IMR-90 (cell line): ENCODE measurements around the gene SLC7A7. TPM values are rescaled to one million over a fixed set of nuclear protein-coding genes. Genes with fewer than 3 reads are reported as not detected.
"Not testable (repeated sequence)": the region's sequence is repeated elsewhere in the genome, so short reads cannot be mapped to it uniquely, and the experiment has no call there.

Experiments used
- ATAC-seq: fragments of 200-7000 bp; cut with Tn5 transposase; 2 replicates; pipeline ENCODE4 v1.9.1; 2020; ENCODE audit warnings: low read depth, mild to moderate bottlenecking, moderate library complexity
- BruUV-seq: library from RNA; stranded (reverse); fragments of 400-500 nt; replicated peaks from 2 replicates; lab custom pipeline; 2021; lab: Mats Ljungman, UMichigan
- CTCF ChIA-PET: fragments of 300-600 bp; formaldehyde crosslinking; extraction: SDS; loops from one replicate; lab custom pipeline; 2021; ENCODE audit warnings: antibody characterized with exemption; lab: Yijun Ruan, JAX
- POLR2A ChIA-PET: fragments of 300-600 bp; sonication (Branson Sonifier 250); formaldehyde crosslinking; loops from one replicate; lab custom pipeline; 2022; ENCODE audit warnings: antibody characterized with exemption; ENCODE audit not compliant: unreplicated experiment; lab: Charles Lee
- DNase-seq: peaks from one replicate; pipeline ENCODE4 v3.0.0; 2013
- H2AFZ ChIP-seq: replicated peaks from 2 replicates; pipeline ENCODE3; 2013; ENCODE audit warnings: low read length, mild to moderate bottlenecking; ENCODE audit not compliant: poor library complexity
- H2AK5ac ChIP-seq: 2 replicates; pipeline ENCODE4 v1.6.1; 2013; ENCODE audit warnings: low read depth, low read length, inconsistent platforms
- H2AK9ac ChIP-seq: replicated peaks from 2 replicates; pipeline ENCODE3; 2013; ENCODE audit warnings: mild to moderate bottlenecking, low read depth, low read length, moderate library complexity; ENCODE audit not compliant: poor library complexity
- H2BK120ac ChIP-seq: 2 replicates; pipeline ENCODE4 v1.6.1; 2013; ENCODE audit warnings: low read depth, low read length, inconsistent platforms
- H2BK15ac ChIP-seq: 3 replicates; pipeline ENCODE4 v1.6.1; 2013; ENCODE audit warnings: low read depth, low read length, inconsistent platforms
- H2BK20ac ChIP-seq: 2 replicates; pipeline ENCODE4 v1.6.1; 2013; ENCODE audit warnings: low read depth, mild to moderate bottlenecking, inconsistent platforms, low read length, moderate library complexity
- H2BK5ac ChIP-seq: 2 replicates; pipeline ENCODE4 v1.6.1; 2013; ENCODE audit warnings: mild to moderate bottlenecking, low read depth, low read length, inconsistent platforms; ENCODE audit not compliant: poor library complexity, severe bottlenecking
- H3K14ac ChIP-seq: replicated peaks from 2 replicates; pipeline ENCODE4 v1.6.1; 2013; ENCODE audit warnings: low read depth, low read length, inconsistent platforms
- H3K18ac ChIP-seq: 2 replicates; pipeline ENCODE4 v1.6.1; 2013; ENCODE audit warnings: low read depth, low read length, control low read depth
- H3K23ac ChIP-seq: 2 replicates; pipeline ENCODE4 v1.6.1; 2013; ENCODE audit warnings: low read depth, low read length, inconsistent platforms
- H3K27ac ChIP-seq: 2 replicates; pipeline ENCODE4 v1.5.1; 2013; ENCODE audit warnings: mild to moderate bottlenecking, control low read depth, low read length; ENCODE audit not compliant: insufficient read depth
- H3K27me3 ChIP-seq: 2 replicates; pipeline ENCODE4 v1.6.1; 2013; ENCODE audit warnings: low read length; ENCODE audit not compliant: control insufficient read depth, insufficient read depth
- H3K36me3 ChIP-seq: 2 replicates; pipeline ENCODE4 v1.6.1; 2013; ENCODE audit warnings: low read length, mixed read lengths; ENCODE audit not compliant: control insufficient read depth, insufficient read depth
- H3K4ac ChIP-seq: 2 replicates; pipeline ENCODE4 v1.6.1; 2013; ENCODE audit warnings: low read depth, low read length, inconsistent platforms
- H3K4me1 ChIP-seq: 2 replicates; pipeline ENCODE4 v1.6.1; 2013; ENCODE audit warnings: low read length, mixed read lengths; ENCODE audit not compliant: control insufficient read depth, insufficient read depth
- H3K4me2 ChIP-seq: 2 replicates; pipeline ENCODE4 v1.6.1; 2013; ENCODE audit warnings: low read depth, mild to moderate bottlenecking, control low read depth, low read length, moderate library complexity
- H3K4me3 ChIP-seq: 2 replicates; pipeline ENCODE4 v1.5.1; 2013; ENCODE audit warnings: low read depth, mild to moderate bottlenecking, control low read depth, low read length, moderate library complexity; ENCODE audit not compliant: insufficient read depth
- H3K56ac ChIP-seq: 2 replicates; pipeline ENCODE4 v1.6.1; 2013; ENCODE audit warnings: low read length, inconsistent platforms; ENCODE audit not compliant: insufficient read depth; ENCODE audit errors: extremely low read depth
- H3K79me1 ChIP-seq, 2 experiments: 2 replicates each; pipeline ENCODE4 v1.6.1; 2013; ENCODE audit warnings: low read length in 2 of 2, inconsistent platforms in 1 of 2, low read depth in 1 of 2
- H3K9ac ChIP-seq: 2 replicates; pipeline ENCODE4 v1.6.1; 2013; ENCODE audit warnings: low read depth, low read length, control low read depth
- H3K9me1 ChIP-seq: 2 replicates; pipeline ENCODE4 v1.6.1; 2013; ENCODE audit warnings: low read length, inconsistent platforms; ENCODE audit not compliant: insufficient read depth
- H3K9me3 ChIP-seq: 2 replicates; pipeline ENCODE4 v1.6.1; 2013; ENCODE audit warnings: low read length; ENCODE audit not compliant: control insufficient read depth, insufficient read depth
- H4K20me1 ChIP-seq: 2 replicates; pipeline ENCODE4 v1.6.1; 2013; ENCODE audit warnings: low read length, inconsistent platforms; ENCODE audit not compliant: insufficient read depth
- H4K5ac ChIP-seq: 2 replicates; pipeline ENCODE4 v1.6.1; 2013; ENCODE audit warnings: mild to moderate bottlenecking, low read depth, low read length, control low read depth
- H4K8ac ChIP-seq, 2 experiments: 2 replicates each; pipeline ENCODE4 v1.6.1; 2013; ENCODE audit warnings: low read depth in 2 of 2, low read length in 2 of 2, control low read depth in 1 of 2, inconsistent platforms in 1 of 2
- H4K91ac ChIP-seq: 2 replicates; pipeline ENCODE4 v1.6.1; 2013; ENCODE audit warnings: low read depth, low read length, inconsistent platforms; ENCODE audit not compliant: insufficient read depth
- RAD21 ChIP-seq: IDR thresholded peaks from 2 replicates; pipeline ENCODE4 v1.6.1; 2012; ENCODE audit warnings: low read length, improper control_type of control experiment
- SMC3 ChIP-seq: fragments of 150-350 bp; IDR thresholded peaks from 2 replicates; pipeline ENCODE4 v1.6.1; 2016; ENCODE audit warnings: low read depth, mild to moderate bottlenecking, antibody characterized with exemption, low read length, moderate library complexity
- WGBS, 2 experiments: methylation state at CpG; one replicate each; pipeline versions ENCODE4 v1.1.5 to v1.1.7; 2013; ENCODE audit warnings: missing lambda C conversion rate in 2 of 2; ENCODE audit not compliant: insufficient read length in 1 of 2; ENCODE audit errors: extremely low coverage in 2 of 2; 5-methylcytosine and 5-hydroxymethylcytosine counted together
- dilution Hi-C: fragments of 300-500 bp; cut with HindIII; formaldehyde crosslinking; loops from one replicate; pipeline ENCODE4 v1.14.3; 2018; ENCODE audit warnings: low sequenced_read_pairs; ENCODE audit not compliant: unreplicated experiment
- in situ Hi-C: fragments of 300-500 bp; cut with MboI; formaldehyde crosslinking; loops from 3 replicates; pipeline ENCODE4 v1.14.3; 2019; ENCODE audit warnings: low sequenced_read_pairs, inconsistent platforms, mixed read lengths
- intact Hi-C: fragments of 100-400 bp; cut with micrococcal nuclease; formaldehyde crosslinking; loops from 2 replicates; pipeline ENCODE4 v1.10.0; 2022
- polyA plus RNA-seq, 3 experiments: library from polyadenylated mRNA; depleted of rRNA; stranded (reverse); fragments of >200 nt; gene quantifications; 2 replicates each; pipeline ENCODE4 v1.2.3, GENCODE V29; 2012; ENCODE audit warnings: low replicate concordance in 1 of 3
- total RNA-seq: library from RNA; depleted of rRNA; stranded (reverse); fragments of >200 nt; gene quantifications from 2 replicates; pipeline ENCODE4 v1.2.3, GENCODE V29; 2012

Gene SLC7A7
- total and polyA plus RNA-seq, 2 of the 4 experiments (the other 2 are of a cell fraction), result 1.8 to 2.0 TPM

- TF ChIP-seq SMC3, result 0 out of 2 replicates have a peak, but pooled peaks have one; percentile 12
- TF ChIP-seq RAD21, result no peak
Measured at GRCh38 chr14:22829661-22830442, 14.6 kb upstream of the SLC7A7 start, which contains the start of gene MRPL52 (continued).

- Histone ChIP-seq H2AK9ac (peak overlapping the region; percentile 51), H3K4me1 (peaks cover 11% of the 10 kb centered on the region), H2BK120ac (peak overlapping the region; percentile 95), H3K79me1 (peaks cover 14 to 27% of the 10 kb centered on the region in 2 experiments), H3K27ac (peak overlapping the region; percentile 74), H3K9ac (peak overlapping the region; percentile 34), H4K8ac (peak overlapping the region; percentile 100), H3K14ac (peak overlapping the region; percentile 99), H4K91ac (peak overlapping the region; percentile 99), H2BK15ac (peak overlapping the region; percentile 98; the same call in 2 of the 3 replicates), H3K56ac (peak overlapping the region; percentile 69), H3K4me3 (peak overlapping the region; percentile 31; the same call in 1 of the 2 replicates), H2BK5ac (peak overlapping the region; percentile 91), H2BK20ac (peak overlapping the region; percentile 97), H3K18ac (peak overlapping the region; percentile 100), H2AFZ (peak overlapping the region; percentile 93), H3K4ac (peak overlapping the region; percentile 98), H2AK5ac (peak overlapping the region; percentile 55), H3K4me2 (peak overlapping the region; percentile 97), H3K23ac (peak overlapping the region; percentile 95), H4K5ac (peak overlapping the region; percentile 100)
- ATAC-seq, H3K9me3 ChIP-seq, H3K9me1 ChIP-seq, DNase-seq, intact Hi-C loops, H4K20me1 ChIP-seq, in situ Hi-C loops, dilution Hi-C loops, H3K27me3 ChIP-seq, BruUV-seq, H3K36me3 ChIP-seq: not testable (repeated sequence)
- 100% methylated on average over 1 of the region's 12 CpGs; no CpG with 5 or more reads in 1 of the 2 experiments for WGBS, 2 experiments
- POLR2A ChIA-PET, result interaction anchor here (0.8 kb wide), 1 partner anchor 163 kb away, joined by 3 read pairs; no protein-coding TSS in a partner anchor
- CTCF ChIA-PET, result interaction anchor here (0.6 to 2.1 kb wide), 2 partner anchors 23 to 258 kb away, joined by 11 to 12 read pairs; no protein-coding TSS in a partner anchor
Measured at GRCh38 chr14:22829076-22829660, 13.9 kb upstream of the SLC7A7 start.
